Ishikawa (cell line): Measurements from ENCODE around the gene SLC2A1.

Source experiments
- CEBPB ChIP-seq: IDR thresholded peaks from 2 replicates; pipeline ENCODE4 v1.6.1; 2012
- CREB1 ChIP-seq: IDR thresholded peaks from 2 replicates; pipeline ENCODE4 v1.6.1; 2012; ENCODE audit warnings: low read depth
- EGR1 ChIP-seq: IDR thresholded peaks from 2 replicates; pipeline ENCODE4 v1.6.1; 2012
- EP300 ChIP-seq: IDR thresholded peaks from 2 replicates; pipeline ENCODE4 v1.6.1; 2012; ENCODE audit warnings: borderline replicate concordance
- FOXM1 ChIP-seq: IDR thresholded peaks from 2 replicates; pipeline ENCODE4 v1.6.1; 2012; ENCODE audit warnings: low read depth, borderline replicate concordance
- MAX ChIP-seq: IDR thresholded peaks from 2 replicates; pipeline ENCODE4 v1.6.1; 2012
- NFIC ChIP-seq: IDR thresholded peaks from 2 replicates; pipeline ENCODE4 v1.6.1; 2012
- RAD21 ChIP-seq: IDR thresholded peaks from 2 replicates; pipeline ENCODE4 v1.6.1; 2012; ENCODE audit warnings: low read depth
- REST ChIP-seq: IDR thresholded peaks from 2 replicates; pipeline ENCODE4 v1.6.1; 2012; ENCODE audit warnings: low read depth, mild to moderate bottlenecking
- TAF1 ChIP-seq: IDR thresholded peaks from 2 replicates; pipeline ENCODE4 v1.6.1; 2012; ENCODE audit warnings: low read depth, mild to moderate bottlenecking
- YY1 ChIP-seq: IDR thresholded peaks from 2 replicates; pipeline ENCODE4 v1.6.1; 2012; ENCODE audit warnings: low read depth

- TF ChIP-seq REST (no peak), MAX (no peak; the same call in 1 of the 2 replicates), TAF1 (no peak), RAD21 (no peak), CREB1 (no peak), EGR1 (no peak), EP300 (peak; percentile 40; the same call in 1 of the 2 replicates), YY1 (no peak), NFIC (no peak), CEBPB (no peak), FOXM1 (no peak)
Measured at GRCh38 chr1:42973286-42973685, 14.6 kb upstream of the SLC2A1 start.
